ENCODE results near the gene DHRSX.
"Not testable (repeated sequence)": the region's sequence is repeated elsewhere in the genome, so short reads cannot be mapped to it uniquely, and the experiment has no call there.

DHRSX gene

GRCh38 chrX:2456091-2456490 lies 44.7 kb downstream of the DHRSX start:
- not testable (repeated sequence) for DNase-seq (ENCODE audit: low spot score)

DNA sequence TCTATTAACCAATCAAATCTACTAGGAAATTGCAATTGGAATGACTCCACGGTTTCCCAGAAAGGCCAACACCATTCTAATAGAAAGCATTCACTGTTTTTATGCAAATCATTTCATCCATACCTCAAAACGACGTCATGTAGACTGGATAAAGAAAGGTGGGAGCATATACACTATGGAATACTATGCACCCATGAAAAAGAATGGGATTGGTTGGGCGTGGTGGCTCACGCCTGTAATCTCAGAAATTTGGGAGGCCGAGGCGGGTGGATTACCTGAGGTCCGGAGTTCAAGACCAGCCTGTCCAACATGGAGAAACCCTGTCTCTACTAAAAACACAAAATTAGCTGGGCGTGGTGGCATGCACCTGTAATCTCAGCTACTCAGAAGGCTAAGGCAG lies 46.2 kb downstream of the DHRSX start:
- not testable (repeated sequence) for DNase-seq (ENCODE audit: low spot score)

- DNase-seq (ENCODE audit: low spot score): no peak
Measured at GRCh38 chrX:2452799-2453198, 48.0 kb downstream of the DHRSX start.

DNA sequence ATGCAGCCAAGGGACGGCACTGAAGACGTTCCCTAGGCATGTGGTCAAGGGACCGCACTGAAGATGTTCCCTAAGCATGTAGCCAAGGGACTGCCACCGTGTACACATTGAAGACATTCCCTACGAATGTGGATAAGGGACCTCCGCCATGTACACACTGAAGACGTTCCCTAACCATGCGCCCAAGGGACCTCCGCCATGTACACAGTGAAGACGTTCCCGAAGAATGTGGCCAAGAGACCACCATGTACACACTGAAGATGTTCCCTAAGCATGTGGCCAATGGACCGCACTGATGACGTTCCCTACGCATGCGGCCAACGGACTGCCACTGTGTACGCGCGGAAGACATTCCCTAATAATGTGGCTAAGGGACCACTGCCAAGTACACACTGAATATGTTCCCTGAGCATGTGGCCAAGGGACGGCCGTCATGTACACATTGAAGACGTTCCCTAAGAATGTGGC lies 48.4 kb downstream of the DHRSX start:
- DNase-seq (ENCODE audit: low spot score): no peak

DNA sequence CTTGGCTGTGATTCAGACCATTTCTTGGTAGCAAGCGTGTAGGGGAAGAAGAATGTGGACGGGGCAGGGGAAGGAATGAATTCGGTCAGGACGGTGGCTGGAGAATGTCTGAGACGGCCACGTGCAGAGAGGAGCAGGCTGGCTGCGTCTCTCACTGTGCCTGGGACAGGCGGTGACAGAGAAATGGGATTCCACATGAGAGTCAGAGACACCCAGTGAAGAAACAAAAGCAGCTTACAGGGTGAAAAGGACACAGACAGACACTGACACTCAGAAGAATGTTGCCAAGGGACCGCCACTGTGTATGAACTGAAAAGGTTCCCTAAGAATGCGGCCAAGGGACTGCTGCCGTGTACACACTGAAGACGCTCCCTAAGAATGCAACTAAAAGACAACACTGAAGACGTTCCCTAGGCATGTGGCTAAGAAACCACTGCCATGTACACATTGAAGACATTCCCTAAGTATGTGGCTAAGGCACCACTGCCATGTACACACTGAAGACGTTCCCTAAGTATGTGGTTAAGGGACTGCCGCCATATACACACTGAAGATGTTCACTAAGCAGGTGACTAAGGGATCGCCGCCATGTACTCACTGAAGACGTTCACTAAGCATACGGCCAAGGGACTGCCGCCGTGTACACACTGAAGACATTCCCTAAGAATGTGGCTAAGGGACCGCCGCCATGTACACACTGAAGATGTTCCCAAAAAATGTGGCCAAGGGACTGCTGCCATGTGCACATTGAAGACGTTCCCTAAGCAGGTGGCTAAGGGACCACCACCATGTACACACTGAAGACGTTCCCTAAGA lies 49.1 kb downstream of the DHRSX start:
- peak; percentile 62 for DNase-seq (ENCODE audit: low spot score)

- DNase-seq (ENCODE audit: low spot score): no peak
Measured at GRCh38 chrX:2450681-2451080, 50.1 kb downstream of the DHRSX start.

GRCh38 chrX:2449135-2449886 lies 51.5 kb downstream of the DHRSX start:
- no peak for DNase-seq (ENCODE audit: low spot score)

- no peak for DNase-seq (ENCODE audit: low spot score)
Measured at GRCh38 chrX:2447484-2447883, 53.3 kb downstream of the DHRSX start.

DNA sequence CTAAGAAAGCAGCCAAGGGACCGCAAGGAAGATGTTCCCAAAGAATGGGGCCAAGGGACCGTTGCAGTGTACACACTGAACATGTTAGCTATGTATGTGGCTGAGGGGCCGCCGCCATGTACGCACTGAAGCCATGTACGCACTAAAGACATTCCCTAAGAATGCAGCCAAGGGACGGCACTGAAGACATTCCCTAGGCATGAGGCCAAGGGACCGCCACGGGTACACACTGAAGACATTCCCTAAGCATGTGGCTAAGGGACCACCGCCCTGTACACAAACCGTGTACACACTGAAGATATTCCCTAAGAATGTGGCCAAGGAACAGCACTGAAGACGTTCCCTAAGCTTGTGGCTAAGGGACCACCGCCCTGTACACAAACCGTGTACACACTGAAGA lies 54.0 kb downstream of the DHRSX start:
- no peak for DNase-seq (ENCODE audit: low spot score)

DNA sequence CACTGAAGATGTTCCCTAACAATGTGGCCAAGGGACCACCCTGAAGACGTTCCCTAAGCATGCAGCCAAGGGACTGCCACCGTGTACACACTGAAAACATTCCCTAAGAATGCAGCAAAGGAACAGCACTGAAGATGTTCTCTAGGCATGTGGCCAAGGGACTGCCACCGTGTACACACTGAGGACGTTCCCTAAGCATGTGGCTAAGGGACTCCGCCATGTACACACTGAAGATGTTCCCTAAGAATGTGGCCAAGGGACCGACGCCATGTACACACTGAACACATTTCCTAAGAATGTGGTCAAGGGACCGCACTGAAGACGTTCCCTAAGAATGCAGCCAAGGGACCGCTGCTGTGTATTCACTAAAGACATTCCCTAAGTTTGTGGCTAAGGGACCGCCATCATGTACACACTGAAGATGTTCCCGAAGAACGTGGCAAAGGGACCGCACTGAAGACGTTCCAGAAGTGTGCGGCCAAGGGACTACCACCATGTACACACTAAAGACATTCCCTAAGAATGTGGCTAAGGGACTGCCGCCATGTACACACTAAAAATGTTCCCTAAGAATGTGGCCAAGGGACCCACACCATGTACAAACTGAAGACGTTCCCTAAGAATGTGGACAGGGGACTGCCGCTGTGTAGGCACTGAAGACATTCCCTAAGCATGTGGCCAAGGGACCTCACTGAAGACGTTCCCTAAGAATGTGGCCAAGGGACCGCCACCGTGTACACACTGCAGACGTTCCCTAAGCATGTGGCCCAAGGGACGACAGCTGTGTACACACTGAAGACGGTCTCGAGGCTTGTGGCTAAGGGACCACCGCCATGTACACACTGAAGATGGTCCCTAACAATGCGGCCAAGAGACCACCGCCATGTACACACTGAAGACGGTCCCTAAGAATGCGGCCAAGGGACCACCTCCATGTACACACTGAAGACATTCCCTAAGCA lies 54.8 kb downstream of the DHRSX start:
- DNase-seq (ENCODE audit: low spot score): no peak

DNA sequence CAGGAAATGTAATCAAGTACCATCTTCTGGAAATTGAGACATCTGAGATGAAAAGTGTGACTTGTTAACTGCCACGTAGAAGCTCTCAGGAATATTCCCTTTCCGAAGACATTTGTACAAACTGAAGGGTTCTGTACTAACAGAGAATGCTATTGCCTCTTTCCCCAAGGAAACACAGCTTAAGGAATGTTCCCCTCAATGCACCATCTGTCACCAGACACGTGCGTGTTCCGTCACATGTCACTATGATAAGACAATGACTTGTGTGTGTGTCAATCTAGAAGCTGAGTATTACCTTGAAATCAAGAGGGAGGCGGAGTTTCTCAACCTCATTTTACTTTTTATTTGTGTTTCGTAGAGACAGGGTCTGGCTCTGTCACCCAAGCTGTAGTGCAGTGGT lies 58.1 kb downstream of the DHRSX start:
- DNase-seq (ENCODE audit: low spot score): no peak

GRCh38 chrX:2441466-2441865 lies 59.3 kb downstream of the DHRSX start:
- no peak for DNase-seq (ENCODE audit: low spot score)

GRCh38 chrX:2439613-2440012 lies 61.2 kb downstream of the DHRSX start:
- no peak for DNase-seq (ENCODE audit: low spot score)

- no peak for DNase-seq (ENCODE audit: low spot score)
Measured at GRCh38 chrX:2435465-2435864, 65.3 kb downstream of the DHRSX start.

DNA sequence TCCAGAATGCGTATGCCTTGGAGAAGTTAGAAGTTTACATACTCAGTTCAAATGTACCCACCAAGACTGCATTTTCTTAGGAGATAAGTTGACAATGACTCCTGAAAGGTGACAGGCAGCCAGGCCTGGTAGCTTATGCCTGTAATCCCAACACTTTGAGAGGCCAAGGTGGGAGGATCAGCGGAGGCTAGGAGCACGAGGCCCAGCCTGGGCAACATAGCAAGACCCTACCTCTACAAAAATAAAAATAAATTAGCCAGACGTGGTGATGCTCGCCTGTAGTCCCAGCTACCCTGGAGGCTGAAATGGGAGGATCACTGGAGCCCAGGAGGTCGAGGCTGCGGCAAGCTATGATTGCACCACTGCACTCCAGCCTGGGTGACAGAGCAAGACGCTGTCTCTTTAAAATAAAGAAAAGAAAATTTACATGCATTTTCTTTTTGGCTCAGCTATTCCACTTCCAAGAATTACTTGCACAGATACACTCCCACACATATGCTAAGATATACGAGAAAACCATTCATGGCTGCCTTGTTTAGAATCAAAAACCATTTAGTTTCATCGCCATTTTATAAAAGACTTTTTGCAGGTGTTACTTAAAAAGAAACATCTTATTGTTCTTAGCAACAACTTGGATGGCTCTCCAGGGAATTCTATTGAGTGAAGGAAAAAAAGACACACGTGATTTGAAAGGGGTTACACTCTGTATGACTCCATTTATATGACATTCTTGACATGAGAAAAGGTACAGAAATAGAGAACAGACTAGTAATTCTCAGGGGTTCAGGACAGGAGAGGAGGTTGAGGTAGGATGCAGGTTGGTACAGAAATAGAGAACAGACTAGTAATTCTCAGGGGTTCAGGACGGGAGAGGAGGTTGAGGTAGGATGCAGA lies 66.3 kb downstream of the DHRSX start:
- no peak for DNase-seq (ENCODE audit: low spot score)

DNA sequence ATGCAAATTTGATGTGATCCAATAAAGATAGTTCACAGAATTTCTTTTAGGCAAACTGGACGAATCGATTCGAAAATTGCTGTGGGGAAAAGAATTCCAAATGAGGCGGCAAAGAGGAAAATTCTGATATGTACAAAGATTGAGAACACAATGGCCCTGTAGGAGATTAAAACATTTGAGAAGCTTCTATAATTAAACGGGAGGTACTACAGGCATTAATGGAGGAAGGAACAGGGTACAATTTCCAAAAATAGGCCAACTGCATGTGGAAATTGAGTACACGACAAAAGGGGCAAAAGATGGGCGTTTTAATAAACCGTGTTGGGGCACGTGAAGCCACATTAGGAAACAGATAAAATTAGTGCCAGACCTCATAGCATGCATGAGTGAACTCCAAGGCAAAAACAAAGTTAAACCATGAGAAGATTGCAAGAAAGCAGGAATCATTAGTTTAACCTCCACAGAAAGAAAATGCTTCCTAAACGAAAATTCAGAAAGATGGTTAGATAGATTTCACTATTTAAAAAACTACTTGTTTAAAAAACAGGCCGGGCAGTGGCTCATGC lies 68.4 kb downstream of the DHRSX start:
- no peak for DNase-seq (ENCODE audit: low spot score)

GRCh38 chrX:2430265-2430825 lies 70.4 kb downstream of the DHRSX start:
- no peak for DNase-seq (ENCODE audit: low spot score)

DNA sequence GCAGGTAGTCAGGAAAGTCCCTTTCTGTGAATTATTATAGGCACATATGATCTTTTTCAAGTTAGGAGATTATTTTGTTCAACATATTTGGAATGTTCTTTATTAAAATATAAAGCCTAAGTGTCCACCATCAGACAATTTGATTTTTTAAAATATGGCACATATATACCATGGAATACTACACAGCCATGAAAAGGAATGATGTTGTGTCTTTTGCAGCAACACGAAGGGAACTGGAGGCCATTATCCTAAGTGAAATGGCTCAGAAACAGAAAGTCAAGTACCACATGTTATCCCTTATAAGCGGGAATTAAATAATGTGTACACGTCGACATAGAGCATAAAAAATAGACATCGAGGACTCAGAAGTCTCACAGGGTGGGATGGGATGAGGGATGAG lies 73.0 kb downstream of the DHRSX start:
- DNase-seq (ENCODE audit: low spot score): no peak

DNA sequence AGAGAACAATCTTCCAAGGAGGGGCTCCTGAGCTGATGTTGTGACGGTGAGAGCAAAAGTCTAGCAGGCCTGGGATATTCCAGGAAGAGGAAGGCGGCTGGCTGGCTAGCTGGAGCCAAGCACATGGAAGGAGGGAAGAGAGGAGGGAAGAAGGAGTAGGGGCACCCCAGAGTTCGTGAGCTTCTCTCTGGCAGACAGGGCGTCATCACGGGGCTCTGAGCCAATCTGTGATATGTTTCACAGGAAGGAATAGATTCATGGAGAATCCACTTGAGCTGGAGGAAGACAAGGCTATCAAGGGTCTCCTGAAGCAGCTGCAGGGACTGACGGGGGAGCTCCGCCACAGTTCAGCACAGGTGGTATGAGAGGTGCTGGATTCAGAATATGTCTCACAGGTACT lies 73.6 kb downstream of the DHRSX start:
- DNase-seq (ENCODE audit: low spot score): no peak

DNA sequence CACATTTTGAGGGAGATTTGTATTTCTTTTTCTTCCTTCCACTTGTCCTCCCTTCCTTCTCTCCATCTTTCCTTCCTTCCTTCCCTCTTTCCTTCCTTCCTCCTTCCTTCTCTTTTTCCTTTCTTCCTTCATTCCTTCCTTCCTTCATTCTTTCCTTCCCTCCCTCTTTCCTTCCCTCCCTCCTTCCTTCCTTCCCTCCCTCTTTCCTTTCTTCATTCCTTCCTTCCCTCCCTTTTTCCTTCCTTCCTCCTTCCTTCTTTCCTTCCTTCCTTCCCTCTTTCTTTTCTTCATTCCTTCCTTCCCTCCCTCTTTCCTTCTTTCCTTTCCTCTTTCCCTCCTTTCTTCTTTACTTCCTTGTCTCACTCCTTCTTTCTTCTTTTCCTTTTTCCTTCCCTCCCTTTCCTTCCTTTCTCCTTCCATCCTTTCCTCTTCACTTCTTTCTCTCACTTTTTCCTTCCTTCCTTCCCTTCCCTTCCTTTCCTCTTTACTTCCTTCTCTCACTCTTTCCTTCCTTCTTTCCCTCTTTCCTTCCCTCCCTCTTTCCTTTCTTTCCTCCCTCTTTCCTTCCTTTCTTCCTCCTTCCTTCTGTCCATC lies 74.4 kb downstream of the DHRSX start:
- no peak for DNase-seq (ENCODE audit: low spot score)

All from AG20443 (cell line).